NCI-H460 (cell line): ENCODE measurements around the gene BTN2A1. TPM values are rescaled to one million over a fixed set of nuclear protein-coding genes. Genes with fewer than 3 reads are reported as not detected.
"Not testable (repeated sequence)": the region's sequence is repeated elsewhere in the genome, so short reads cannot be mapped to it uniquely, and the experiment has no call there.

Source experiments
- DNase-seq: peaks from one replicate; pipeline ENCODE4 v3.0.0-alpha.2; 2016; ENCODE audit warnings: low read depth; ENCODE audit errors: extremely low read depth
- total RNA-seq: library from RNA; depleted of rRNA; stranded (reverse); fragments of >200 nt; shearing (Covaris generic); gene quantifications from 2 replicates; pipeline ENCODE4 v1.2.3, GENCODE V29; 2014

The BTN2A1 gene
- total RNA-seq, 1 experiment from 2014 or later = 13.7 TPM

DNA sequence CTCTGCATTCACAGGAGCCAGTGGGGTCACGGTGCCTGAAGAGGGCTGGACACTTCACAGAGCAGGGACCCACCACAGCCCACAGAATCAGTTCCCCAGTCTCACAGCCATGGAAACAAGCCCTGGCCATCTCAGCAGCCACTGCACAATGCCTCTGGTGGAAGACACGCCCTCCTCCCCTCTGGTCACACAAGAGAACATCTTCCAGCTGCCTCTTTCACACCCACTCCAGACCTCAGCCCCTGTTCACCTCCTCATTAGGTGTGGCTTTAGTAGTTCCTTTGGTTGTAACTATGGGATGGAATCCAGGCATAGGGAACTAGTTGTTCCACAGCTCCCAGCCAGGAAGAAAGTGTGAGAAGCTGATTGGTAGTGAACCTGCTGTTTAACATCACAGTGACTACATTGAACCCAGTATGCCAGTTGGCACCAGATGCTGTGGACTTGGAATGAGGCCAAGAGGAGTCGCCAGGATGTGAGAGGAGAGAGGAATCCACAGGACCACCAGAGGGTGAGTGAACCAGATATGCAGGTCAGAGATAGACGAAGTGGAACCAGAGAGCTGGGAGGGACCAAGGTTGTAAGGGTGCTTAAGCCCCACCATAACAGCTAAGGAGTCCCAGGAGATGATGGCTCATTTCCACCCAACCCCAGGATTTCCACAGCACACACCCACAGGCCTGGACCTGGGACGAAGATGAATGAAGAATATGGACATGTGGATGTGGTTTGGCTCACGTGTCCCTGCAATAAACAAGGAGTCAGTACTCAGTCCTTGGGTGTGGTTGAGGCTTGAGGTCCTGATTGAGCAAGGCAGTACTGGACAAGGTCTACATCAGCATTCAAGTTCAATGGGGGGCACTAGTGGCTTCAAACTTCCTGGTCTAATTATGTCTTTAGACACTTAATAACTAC, 26.2 kb upstream of the BTN2A1 start:
- DNase-seq = no peak

DNA sequence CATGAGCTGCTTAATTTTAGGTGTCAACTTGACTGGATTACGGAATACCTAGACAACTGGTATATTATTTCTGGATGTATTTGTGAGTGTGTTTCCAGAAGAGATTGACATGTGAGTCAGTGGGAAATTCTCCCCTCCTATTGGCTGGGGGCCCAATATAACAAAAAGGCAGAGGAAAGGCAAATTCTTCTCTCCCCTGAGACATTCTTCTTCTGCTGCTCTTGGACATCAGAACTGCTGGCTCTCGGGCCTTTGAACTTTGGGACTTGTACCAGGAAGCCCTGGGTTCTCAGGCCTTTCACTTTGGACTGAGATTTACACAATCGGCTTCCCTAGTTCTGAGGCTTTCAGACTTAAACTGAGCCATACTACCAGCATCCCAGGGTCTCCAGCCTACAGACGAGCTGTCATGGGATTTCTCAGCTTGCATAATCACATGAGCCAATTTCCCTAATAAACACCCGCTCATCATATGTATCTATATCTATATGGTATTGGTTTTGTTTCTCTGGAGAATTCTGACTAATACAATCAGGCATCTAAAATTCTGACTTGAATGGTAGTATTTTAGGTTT, 25.0 kb upstream of the BTN2A1 start:
- no peak for DNase-seq

DNA sequence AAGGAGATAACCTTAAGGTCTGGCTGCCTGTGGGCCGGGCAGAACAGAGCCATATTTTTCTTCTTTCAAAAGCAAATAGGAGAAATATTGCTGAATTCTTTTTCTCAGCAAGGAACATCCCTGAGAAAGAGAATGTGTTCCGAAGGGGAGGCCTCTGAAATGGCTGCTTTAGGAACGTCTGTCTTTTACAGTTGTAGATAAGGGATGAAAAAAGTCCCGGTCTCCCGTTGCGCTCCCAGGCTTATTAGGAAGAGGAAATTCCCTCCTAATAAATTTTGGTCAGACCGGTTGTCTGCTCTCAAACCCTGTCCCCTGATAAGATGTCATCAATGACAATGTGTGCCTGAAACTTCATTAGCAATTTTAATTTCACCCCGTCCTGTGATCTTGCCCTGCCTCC, 24.1 kb upstream of the BTN2A1 start:
- not testable (repeated sequence) for DNase-seq

DNA sequence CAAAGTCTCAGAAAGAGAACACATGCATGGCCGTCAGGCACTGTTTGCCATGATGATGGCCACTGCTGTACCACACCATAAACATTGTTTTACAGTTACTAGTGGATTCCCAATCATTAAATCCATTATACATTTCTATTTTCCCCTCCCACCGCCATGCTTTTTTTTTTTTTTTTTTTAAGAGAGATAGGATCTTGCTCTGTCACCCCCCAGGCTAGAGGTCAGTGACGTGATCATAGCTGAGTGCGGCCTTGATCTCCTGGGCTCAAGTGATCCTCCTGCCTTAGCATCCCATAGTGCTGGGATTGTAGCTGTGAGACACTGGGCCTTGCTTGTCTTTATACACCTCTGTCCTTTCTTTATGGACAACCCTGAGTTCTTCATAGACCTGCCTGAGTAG, 21.7 kb upstream of the BTN2A1 start:
- no peak for DNase-seq

DNA sequence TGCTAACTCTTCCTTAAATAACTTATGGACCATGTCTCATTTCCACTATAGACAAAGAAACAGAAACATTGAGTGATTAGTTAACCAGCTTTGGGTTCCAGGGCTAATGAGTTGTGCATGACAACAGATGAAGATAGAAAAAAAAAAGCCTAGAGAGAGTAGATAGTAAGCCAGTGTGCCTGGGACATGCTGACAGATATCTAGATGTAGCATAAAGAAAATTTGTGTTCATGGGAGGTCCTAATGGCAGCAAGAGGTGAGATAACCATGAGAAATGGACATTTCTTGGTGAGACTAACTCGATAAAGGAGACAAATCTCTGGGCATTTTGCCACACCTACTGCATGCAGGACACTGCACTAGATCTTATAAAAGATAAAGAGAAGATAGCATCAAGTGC, 20.2 kb upstream of the BTN2A1 start:
- DNase-seq = no peak

DNA sequence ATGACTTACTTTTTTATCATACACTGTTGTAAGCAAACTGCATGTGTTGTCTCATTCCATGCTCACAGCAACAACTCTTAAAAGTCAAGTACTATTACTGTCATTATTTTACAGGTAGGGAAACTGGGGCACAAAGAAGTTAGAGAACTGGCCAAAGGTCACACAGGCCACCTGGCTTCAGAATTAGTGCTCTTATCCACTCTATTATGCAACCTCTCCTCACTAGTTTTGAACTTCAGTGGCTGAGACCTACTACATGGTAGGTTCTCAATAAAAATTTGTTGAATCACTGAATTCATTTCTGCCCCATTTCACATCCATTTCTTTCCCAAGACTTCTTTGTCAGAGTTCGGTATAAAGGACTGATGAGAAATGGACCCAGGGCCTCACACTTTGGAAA, 19.8 kb upstream of the BTN2A1 start:
- no peak for DNase-seq

DNA sequence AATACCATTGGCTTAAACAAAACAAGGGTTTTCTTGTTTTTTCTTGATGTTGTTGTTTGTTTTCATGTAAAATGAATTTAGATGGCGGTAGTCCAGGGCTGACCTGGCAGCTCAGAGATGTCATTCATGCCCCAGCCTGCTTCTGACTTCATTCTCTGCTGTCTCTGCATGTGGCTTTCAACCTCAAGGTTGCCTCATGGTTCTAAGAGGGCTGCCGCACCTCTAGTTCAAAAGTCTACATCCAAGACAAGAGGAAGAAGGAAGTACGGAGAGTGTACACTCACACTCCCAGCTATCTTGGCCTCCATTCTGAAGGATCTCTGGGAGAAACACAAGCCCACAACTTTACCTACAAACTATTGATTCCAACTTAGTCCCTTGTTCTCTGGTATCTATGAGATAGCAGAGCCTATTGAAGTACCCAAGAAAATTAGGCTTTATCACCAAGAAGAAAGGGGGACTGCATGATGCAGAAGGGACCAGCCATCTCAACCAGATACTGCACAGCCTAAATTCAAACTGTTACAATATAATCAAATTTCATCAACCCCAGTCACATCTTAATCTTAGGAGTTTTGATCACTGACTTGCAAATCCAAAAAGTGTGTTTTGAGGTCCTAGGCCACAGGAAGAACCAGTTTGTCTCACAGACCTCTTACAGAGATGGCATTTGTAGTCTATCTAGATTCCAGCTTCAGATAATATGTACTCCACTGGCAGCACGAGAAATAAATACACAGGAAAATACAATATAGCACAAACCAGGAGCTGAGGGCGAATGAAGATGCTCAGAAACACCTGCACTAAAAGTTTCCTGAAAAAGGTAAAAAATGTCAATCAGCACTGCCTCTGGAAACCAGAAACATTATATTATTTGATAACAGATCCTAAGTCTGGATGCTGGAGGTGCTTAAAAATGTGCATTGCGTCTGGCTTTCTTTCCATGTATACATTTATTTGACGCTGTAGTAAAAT, 18.3 kb upstream of the BTN2A1 start:
- DNase-seq = no peak

DNA sequence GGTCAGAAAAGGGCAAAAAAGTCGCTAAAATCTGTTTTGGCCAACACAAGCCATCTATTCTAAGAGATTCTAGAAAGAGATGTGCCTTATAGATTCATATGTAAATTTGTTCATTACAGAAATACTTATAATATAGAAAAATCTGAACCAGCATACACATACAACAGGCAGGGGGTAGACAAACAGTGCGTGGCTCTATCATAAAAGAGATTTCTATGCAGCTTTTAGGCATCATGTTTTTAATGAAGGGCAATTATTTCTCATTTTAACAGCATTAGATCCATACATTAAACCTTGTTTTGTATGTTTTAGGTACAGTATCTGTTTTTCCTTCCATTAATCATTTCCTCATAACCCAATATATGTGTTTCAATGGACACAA, 16.8 kb upstream of the BTN2A1 start:
- no peak for DNase-seq

DNA sequence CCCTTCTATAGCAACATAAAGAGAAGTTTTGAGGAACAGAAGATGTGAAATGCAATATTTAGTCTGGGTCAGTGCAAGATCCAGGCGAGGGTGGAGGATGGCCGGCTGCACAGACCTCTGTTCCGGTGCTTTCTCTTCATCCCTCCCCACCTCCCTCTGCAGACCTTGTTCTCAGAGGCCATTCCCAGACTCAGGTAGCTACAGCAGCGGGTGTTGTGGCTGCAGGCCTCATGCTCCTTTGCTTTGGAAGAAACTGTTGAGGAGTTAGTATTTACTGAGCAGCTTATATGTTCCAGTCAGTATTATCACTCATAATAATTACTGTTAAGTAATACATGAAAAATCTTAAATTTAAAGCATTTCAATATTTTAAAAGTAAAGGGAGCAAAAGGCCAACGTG, 15.8 kb upstream of the BTN2A1 start:
- no peak for DNase-seq

DNA sequence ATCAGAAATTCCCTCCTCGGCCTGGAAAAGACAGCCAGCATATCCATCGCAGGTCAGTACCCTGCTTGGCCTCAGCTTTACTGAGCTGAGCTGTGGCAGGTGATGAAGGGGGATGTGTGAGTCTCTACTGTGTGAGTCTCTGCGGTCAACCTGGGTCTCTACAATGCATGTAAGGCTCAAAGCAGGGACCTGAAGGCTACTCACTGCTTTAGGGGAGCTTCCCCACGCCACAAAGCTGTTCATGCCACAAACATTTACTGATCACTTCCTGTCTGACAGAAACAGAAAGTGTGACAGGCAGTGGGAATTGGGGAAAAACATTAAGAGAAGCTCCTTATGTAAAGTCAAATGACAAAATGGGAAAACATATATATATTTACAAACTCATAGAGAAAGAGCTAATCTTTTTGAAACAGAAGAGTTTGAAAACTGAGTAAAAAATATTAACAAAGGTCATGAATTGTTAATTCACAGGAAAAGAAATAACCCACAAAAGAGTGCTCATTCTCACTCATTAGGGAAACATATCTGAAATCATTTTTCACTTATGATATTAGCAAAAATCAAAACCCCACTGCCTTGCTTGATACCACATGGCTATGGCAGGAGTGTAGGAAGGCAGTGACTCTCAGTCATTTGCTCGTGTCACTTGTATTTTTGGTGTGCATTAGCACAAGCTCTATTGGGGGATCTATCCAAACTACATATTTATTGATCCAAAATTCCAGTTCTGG, 11.7 kb upstream of the BTN2A1 start:
- DNase-seq = no peak

DNA sequence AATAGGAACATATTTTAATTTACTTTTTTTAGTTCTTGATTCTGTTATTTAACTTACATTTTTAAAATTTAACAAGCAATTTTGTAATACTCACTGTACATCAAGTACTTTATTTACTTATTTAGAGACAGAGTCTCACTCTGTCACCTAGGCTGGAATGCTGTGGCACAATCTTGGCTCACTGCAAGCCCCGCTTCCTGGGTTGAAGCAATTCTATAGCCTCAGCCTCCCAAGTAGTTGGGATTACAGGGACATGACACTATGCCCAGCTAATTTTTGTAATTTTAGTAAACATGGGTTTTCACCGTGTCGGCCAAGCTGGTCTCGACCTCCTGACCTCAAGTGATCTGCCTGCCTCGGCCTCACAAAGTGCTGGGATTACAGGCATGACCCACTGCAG, 10.5 kb upstream of the BTN2A1 start:
- no peak for DNase-seq

DNA sequence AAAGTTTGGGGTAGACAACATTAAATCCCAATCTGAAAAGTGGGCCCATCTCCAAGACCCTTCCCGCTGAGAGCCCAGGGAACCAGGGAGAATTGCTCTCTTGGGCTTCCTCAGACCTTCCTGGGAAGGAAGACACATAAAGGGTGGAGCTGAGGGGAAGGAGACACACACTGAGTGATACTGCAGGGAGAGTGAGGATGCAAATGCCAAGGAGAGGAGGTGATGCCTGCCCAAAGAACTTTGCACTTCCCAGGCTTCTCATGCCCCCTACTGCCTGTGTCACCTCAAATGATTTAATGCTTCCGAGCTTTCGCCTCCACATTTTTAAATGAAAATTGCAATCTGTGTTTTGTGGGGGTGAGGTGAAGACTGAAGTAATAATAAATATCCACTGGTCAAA, 7.5 kb upstream of the BTN2A1 start:
- no peak for DNase-seq

DNA sequence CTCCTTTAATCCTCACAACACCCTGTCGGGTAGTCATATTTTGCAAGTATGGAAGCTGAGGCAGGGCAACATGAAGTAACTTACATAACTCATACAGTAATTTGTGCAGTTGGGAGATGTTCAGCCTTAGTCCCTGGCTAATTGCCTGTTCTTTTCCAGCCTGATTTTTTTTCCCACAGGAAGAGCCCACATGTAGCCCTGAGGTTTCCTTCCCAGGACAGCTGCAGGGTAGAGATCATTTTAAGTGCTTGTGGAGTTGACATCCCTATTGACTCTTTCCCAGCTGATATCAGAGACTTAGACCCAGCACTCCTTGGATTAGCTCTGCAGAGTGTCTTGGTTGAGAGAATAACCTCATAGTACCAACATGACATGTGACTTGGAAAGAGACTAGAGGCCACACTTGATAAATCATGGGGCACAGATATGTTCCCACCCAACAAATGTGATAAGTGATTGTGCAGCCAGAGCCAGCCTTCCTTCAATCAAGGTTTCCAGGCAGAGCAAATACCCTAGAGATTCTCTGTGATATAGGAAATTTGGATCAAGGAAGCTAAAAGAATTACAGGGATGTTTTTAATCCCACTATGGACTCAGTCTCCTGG, 5.0 kb upstream of the BTN2A1 start:
- no peak for DNase-seq

DNA sequence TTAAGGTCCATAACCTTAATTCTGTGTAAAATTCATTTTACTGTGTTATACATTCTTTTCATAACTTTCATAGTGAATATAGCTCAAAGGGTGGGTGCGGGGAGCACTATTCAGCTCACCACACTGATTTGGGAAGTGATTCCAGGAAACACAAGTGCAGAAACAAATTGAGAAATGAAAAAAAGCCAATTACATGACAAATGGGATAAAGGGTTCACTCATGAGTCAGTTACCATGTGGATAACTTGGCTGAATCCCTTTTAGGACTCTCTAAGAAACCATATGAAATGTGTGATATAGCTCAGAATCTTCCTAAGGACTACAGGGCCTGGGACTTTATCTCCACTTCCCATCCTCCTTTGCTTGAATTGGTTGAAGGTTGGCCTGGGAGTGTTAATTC, 3.1 kb upstream of the BTN2A1 start:
- no peak for DNase-seq

DNA sequence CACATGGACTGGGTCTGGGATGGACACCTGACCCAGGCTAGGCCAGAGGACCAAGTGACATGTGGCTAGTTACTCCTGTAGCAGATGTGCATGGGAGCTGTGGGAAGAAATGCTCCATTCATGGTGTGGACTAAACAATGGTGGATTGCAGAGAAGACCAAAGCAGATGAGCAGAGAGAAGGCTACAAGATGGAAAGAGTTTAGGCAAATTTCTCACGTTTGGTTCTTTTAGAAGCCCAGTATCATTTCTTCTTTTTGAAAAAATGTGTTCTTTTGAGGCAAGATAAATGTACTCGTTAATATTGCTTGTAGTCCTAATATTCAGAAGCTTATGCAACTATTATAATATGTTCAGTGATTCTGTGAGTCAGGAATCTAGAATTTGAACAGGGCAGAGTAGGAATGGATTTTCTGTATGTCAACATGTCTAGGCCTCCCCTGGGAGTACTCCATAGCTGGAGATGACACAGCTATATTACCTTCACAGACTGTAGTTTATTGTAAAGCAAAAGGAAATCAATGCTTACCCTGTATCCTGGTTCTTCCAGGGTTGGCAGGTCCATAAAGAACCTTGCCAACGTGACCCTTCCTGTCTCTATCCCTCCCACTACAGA, 2.3 kb upstream of the BTN2A1 start:
- DNase-seq = no peak

DNA sequence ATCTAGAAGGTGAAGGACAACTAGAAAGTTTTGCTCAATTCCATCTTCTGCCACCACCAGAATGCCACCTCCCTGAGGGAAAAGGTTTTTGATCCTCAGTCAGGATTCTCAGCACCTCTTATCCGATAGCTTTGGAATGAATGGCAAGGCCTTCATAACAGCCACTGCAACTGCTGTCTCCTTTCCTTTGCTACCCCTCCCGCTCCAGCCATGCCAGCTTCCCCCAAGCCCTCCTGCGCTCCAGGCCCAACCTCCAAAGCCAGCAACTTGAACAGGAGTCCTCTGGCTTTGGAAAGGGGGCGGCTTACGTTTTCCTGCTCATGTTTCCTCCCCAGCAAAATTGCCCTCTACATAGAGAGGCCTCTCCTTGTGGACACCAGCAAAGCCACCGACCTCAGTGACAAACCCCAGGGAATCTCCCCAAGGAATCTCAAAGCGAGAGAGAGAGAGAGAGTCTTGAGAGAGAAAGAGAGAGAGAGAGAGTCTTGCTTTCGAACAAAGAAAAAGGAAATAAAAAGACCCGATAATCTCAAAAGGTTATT, 420 bp upstream of the BTN2A1 start:
- no peak for DNase-seq

DNA sequence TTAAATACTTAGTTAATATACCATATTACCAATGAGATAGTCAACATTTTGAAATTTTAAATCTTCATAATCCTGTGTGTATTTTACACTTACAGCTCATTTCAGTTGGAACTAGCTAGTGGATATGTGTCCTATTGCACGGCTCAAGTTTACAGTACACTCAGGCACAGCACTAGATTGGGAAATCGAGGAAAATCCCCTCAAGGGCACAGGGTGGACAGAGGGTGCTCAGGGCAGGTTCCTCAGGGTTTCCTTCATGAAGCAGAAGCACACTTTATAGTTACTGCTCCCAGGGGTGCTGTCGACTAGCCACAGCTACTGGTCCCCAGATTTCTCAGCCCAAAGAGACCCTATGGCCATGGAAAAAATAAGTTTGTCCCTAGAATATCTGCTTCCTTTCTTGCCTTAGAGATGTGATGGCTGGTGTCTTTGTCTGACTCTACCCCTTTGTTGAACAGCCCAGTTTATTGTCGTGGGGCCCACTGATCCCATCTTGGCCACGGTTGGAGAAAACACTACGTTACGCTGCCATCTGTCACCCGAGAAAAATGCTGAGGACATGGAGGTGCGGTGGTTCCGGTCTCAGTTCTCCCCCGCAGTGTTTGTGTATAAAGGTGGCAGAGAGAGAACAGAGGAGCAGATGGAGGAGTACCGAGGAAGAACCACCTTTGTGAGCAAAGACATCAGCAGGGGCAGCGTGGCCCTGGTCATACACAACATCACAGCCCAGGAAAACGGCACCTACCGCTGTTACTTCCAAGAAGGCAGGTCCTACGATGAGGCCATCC, 1.5 kb downstream of the BTN2A1 start:
- DNase-seq = no peak

DNA sequence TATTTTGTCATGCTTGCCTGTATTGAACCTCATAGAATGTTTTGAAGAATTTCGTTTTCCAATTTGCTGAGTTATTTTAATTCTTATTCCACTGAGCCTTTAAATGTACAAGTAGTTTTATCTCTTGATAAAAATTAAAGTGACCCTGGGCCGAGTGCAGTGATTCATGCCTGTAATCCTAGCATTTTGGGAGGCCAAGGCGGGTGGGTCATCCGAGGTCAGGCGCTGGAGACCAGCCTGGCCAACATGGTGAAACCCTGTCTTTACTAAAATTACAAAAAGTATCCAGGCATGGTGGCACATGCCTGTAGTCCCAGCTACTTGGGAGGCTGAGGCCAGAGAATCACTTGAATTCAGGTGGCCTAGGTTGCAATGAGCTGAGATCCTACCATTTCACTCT, 3.6 kb downstream of the BTN2A1 start:
- DNase-seq = not testable (repeated sequence)

DNA sequence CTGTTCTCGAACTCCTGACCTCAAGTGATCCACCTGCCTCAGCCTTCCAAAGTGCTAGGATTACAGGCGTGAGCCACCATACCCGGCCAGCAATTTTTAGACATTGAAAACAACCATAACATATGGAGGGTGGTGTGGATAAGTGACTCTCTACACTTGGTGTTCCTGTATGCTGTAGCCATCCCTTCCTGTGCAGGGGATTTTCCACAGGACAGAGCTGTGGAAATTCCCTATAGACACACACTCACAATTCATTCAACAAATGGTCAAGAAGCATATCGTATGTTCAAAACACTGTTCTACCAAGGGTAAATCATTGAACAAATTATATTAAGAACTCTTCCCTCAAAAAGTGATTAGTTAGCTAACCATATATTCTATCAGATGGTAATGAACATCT, 6.3 kb downstream of the BTN2A1 start:
- no peak for DNase-seq
